Fibroblast of skin of right biceps (primary cell): Measurements from ENCODE around the gene ATXN7.

Source experiments
- DNase-seq: peaks from one replicate; pipeline ENCODE4 v3.0.0-alpha.2; 2013

The ATXN7 gene

GRCh38 chr3:63909431-63909830 is 45.8 kb downstream of the ATXN7 start:
- DNase-seq, result no peak

- no peak for DNase-seq
Measured at GRCh38 chr3:63910001-63910400, 46.3 kb downstream of the ATXN7 start.

GRCh38 chr3:63910891-63911290 is 47.2 kb downstream of the ATXN7 start:
- peak; percentile 35 for DNase-seq

GRCh38 chr3:63911509-63911872 is 47.8 kb downstream of the ATXN7 start:
- no peak for DNase-seq

GRCh38 chr3:63911873-63912767 is 48.5 kb downstream of the ATXN7 start, which contains the start of gene SCAANT1:
SCAANT1 (minus strand) TSS chr3:63912383.
- DNase-seq, result peak; percentile 92

- peak; percentile 52 for DNase-seq
Measured at GRCh38 chr3:63912768-63913588, 49.3 kb downstream of the ATXN7 start.

- peak; percentile 42 for DNase-seq
Measured at GRCh38 chr3:63914312-63914711, 50.6 kb downstream of the ATXN7 start.

- peak; percentile 63 for DNase-seq
Measured at GRCh38 chr3:63918321-63918720, 54.7 kb downstream of the ATXN7 start.

GRCh38 chr3:63920001-63920400 is 56.3 kb downstream of the ATXN7 start:
- DNase-seq, result no peak

- DNase-seq, result no peak
Measured at GRCh38 chr3:63921741-63922482, 58.2 kb downstream of the ATXN7 start.

GRCh38 chr3:63922491-63923199 is 59.0 kb downstream of the ATXN7 start:
- DNase-seq, result no peak

GRCh38 chr3:63926309-63926708 is 62.6 kb downstream of the ATXN7 start:
- DNase-seq, result no peak

- DNase-seq, result no peak
Measured at GRCh38 chr3:63927422-63928280, 64.0 kb downstream of the ATXN7 start.

- no peak for DNase-seq
Measured at GRCh38 chr3:63931290-63931689, 67.6 kb downstream of the ATXN7 start.

- DNase-seq, result no peak
Measured at GRCh38 chr3:63932509-63933212, 69.0 kb downstream of the ATXN7 start.

GRCh38 chr3:63933459-63933858 is 69.8 kb downstream of the ATXN7 start:
- DNase-seq, result no peak

- no peak for DNase-seq
Measured at GRCh38 chr3:63934041-63934866, 70.6 kb downstream of the ATXN7 start.

GRCh38 chr3:63936925-63937324 is 73.3 kb downstream of the ATXN7 start:
- no peak for DNase-seq
